ENCODE results near the gene RWDD3.

The RWDD3 gene

DNA sequence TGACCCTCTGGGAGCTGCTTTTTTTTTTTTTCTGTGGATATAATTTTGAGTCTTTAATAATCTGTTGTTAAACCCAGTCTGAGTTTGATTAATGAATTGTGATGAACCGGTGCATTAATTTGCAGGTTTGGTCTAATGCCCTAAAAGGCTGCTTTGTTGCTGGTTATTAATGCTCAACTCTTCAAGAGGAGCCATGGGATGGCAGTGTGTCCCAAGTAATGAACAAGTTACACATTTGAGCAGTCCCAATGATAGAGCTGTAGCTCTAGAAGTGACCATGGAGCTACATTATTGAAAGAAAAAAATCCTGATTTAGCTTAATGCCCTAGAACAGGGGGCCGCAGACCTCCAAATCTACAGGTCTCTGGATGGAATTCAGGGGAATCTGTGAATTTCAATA, 53.1 kb downstream of the RWDD3 start:
- DNase-seq: no peak

DNA sequence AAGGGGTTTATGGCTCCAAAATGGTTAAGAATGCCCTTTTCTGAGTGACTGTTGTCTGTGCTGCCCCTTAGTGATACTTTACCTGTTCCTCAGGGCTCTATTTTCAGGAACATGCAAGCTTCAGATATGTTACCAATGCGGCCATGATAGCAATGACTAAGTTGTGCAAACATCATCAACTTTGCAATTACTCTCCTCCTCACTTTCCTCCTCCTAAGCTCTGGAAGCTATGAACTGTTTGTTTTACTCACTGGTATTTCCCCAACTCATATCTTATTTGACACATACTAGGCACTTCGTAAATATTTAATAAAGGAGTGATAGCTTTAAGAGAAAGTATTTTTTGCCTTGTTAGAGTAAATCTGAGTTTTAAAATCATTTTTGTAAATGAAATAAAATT, 53.8 kb downstream of the RWDD3 start:
- no peak for DNase-seq

All from stimulated activated CD4-positive, alpha-beta T cell treated with anti-CD3 and anti-CD28 coated beads, Interleukin-15, amount 100 ng/mL, for 24 hours (primary cell).